ENCODE results near the gene DDX4. TPM values are rescaled to one million over a fixed set of nuclear protein-coding genes. Genes with fewer than 3 reads are reported as not detected.

Gene DDX4
- polyA plus RNA-seq, 3 donors: not detected

GRCh38 chr5:55850839-55851674, 113.2 kb downstream of the DDX4 start, which contains the start of gene IL31RA:
Gene IL31RA (plus strand): TSS chr5:55851357. CDS start chr5:55851571, 214 bp downstream.
- WGBS (ENCODE audit: insufficient coverage): 20% methylated on average over 2 of the region's 10 CpGs
- Histone ChIP-seq H3K9ac (ENCODE audit: insufficient read depth, low read length, poor library complexity, severe bottlenecking) (no peak within 1 kb of the TSS), H3K4me3 (replicated peaks in 1 of 3; ENCODE audit: low read depth in 2 of 3, low read length in 3 of 3) (peak within 1 kb of the TSS in 1 of 3 experiments; percentile 17), H3K27ac (ENCODE audit: low read depth in 1 of 2, low read length in 2 of 2) (peak within 1 kb of the TSS in 1 of 2 donors; percentile 30), H3K4me1 (ENCODE audit: control insufficient read depth in 1 of 2, insufficient read depth in 2 of 2, low read length in 2 of 2) (peaks cover 52 to 55% of the 10 kb centered on the region in 2 donors), H3K4me2 (replicated peaks; ENCODE audit: extremely low read depth, low read length, poor library complexity, severe bottlenecking) (peak within 1 kb of the TSS; percentile 56), H4K20me1 (ENCODE audit: insufficient read depth, low read length) (no peaks in the 10 kb centered on the region), H3K27me3 (ENCODE audit: control insufficient read depth in 2 of 2, insufficient read depth in 2 of 2, low read length in 2 of 2) (no peaks in the 10 kb centered on the region), H2AFZ (ENCODE audit: insufficient read depth, low read depth, low read length, poor library complexity, severe bottlenecking) (no peak within 1 kb of the TSS), H3K9me3 (replicated peaks in 1 of 2; ENCODE audit: control insufficient read depth in 1 of 2, insufficient read depth in 1 of 2, low read length in 2 of 2) (no peaks in the 10 kb centered on the region), H3K79me2 (ENCODE audit: insufficient read depth, low read length) (peaks cover 35% of the 10 kb centered on the region), H3K36me3 (replicated peaks in 1 of 2; ENCODE audit: control insufficient read depth in 1 of 2, insufficient read depth in 2 of 2, low read length in 2 of 2) (no peaks in the 10 kb centered on the region)
- no peaks in the 10 kb centered on the region for H3K36me3 Mint-ChIP-seq
- H3K27ac Mint-ChIP-seq: peak within 1 kb of the TSS; percentile 64 to 93 (median 91)
- TF ChIP-seq CTCF (IDR thresholded peaks at IDR 0.05): no peak
- H3K4me3 Mint-ChIP-seq: no peak within 1 kb of the TSS
- H3K27me3 Mint-ChIP-seq (ENCODE audit: low read depth in 3 of 3): peaks cover 1 to 3% (median 2%) of the 10 kb centered on the region in 3 donors
- H3K9me3 Mint-ChIP-seq: peaks cover 0 to 2% (median 0%) of the 10 kb centered on the region in 7 donors
- peaks cover 48% of the 10 kb centered on the region for H3K4me1 Mint-ChIP-seq
- intact Hi-C loops (cut with micrococcal nuclease): no loop called here
- peak in 2 of 3 donors; percentile 54 to 63 for DNase-seq

DNA sequence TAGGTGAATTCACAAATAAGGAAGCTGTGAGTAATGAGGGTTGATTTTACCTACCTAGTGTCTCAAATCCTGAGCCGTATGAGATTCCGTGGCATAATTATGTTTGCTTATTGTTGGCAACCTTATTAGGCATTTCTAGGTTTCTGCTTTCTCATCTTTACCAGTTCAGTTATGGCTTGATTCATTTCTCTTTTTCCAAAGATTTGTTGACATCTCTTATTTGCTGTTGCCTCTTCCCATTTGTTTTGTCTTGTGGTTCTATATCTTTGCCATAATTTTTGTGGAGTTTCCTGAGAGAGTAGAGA, 113.8 kb downstream of the DDX4 start:
- peak overlapping the region in 6 of 7 donors; percentile 20 to 92 (median 84) for H3K27ac Mint-ChIP-seq
- Histone ChIP-seq H3K36me3 (replicated peaks in 1 of 2; ENCODE audit: control insufficient read depth in 1 of 2, insufficient read depth in 2 of 2, low read length in 2 of 2) (no peaks in the 10 kb centered on the region), H3K9me3 (replicated peaks in 1 of 2; ENCODE audit: control insufficient read depth in 1 of 2, insufficient read depth in 1 of 2, low read length in 2 of 2) (no peaks in the 10 kb centered on the region), H3K79me2 (ENCODE audit: insufficient read depth, low read length) (peaks cover 38% of the 10 kb centered on the region), H3K4me1 (ENCODE audit: control insufficient read depth in 1 of 2, insufficient read depth in 2 of 2, low read length in 2 of 2) (peaks cover 57 to 60% of the 10 kb centered on the region in 2 donors), H3K4me3 (replicated peaks in 1 of 3; ENCODE audit: low read depth in 2 of 3, low read length in 3 of 3) (no peak overlapping the region), H4K20me1 (ENCODE audit: insufficient read depth, low read length) (no peaks in the 10 kb centered on the region), H3K27me3 (ENCODE audit: control insufficient read depth in 2 of 2, insufficient read depth in 2 of 2, low read length in 2 of 2) (no peaks in the 10 kb centered on the region), H3K4me2 (replicated peaks; ENCODE audit: extremely low read depth, low read length, poor library complexity, severe bottlenecking) (no peak overlapping the region), H3K9ac (ENCODE audit: insufficient read depth, low read length, poor library complexity, severe bottlenecking) (no peak overlapping the region), H2AFZ (ENCODE audit: insufficient read depth, low read depth, low read length, poor library complexity, severe bottlenecking) (no peak overlapping the region), H3K27ac (ENCODE audit: low read depth in 1 of 2, low read length in 2 of 2) (peak overlapping the region in 1 of 2 donors; percentile 30)
- no peaks in the 10 kb centered on the region for H3K36me3 Mint-ChIP-seq
- intact Hi-C loops (cut with micrococcal nuclease): no loop called here
- peaks cover 0 to 1% (median 0%) of the 10 kb centered on the region in 7 donors for H3K9me3 Mint-ChIP-seq
- WGBS (ENCODE audit: insufficient coverage): no CpG with 5 or more reads among the region's 2 CpGs
- peaks cover 54% of the 10 kb centered on the region for H3K4me1 Mint-ChIP-seq
- no peak overlapping the region for H3K4me3 Mint-ChIP-seq
- DNase-seq: no peak
- peaks cover 1 to 3% (median 2%) of the 10 kb centered on the region in 3 donors for H3K27me3 Mint-ChIP-seq (ENCODE audit: low read depth in 3 of 3)
- no peak for TF ChIP-seq CTCF (IDR thresholded peaks at IDR 0.05)
